Activated B cell treated with CpG ODN at 0.5 μM for 24 hours (primary cell): Measurements from ENCODE around the gene GTF3C1. TPM values are rescaled to one million over a fixed set of nuclear protein-coding genes. Genes with fewer than 3 reads are reported as not detected.

Experiments
- ATAC-seq: fragments of 200-7000 bp; cut with Tn5 transposase; one replicate; pipeline ENCODE4 v1.10.0; 2021; ENCODE audit warnings: low read depth, mild to moderate bottlenecking, moderate library complexity
- CTCF ChIA-PET: fragments of 350-600 bp; sonication (Branson Sonifier 250); formaldehyde crosslinking; loops from one replicate; lab custom pipeline; 2021; ENCODE audit warnings: antibody characterized with exemption; lab: Charles Lee
- POLR2A ChIA-PET: fragments of 350-600 bp; sonication (Branson Sonifier 250); formaldehyde crosslinking; loops from one replicate; lab custom pipeline; 2021; ENCODE audit warnings: antibody characterized with exemption; lab: Charles Lee
- DNase-seq: peaks from one replicate; pipeline ENCODE4 v3.0.0; 2022
- H3K27ac Mint-ChIP-seq: one replicate; pipeline ENCODE4 v1.8.0; 2020; ENCODE audit warnings: mixed read lengths
- H3K27me3 Mint-ChIP-seq: one replicate; pipeline ENCODE4 v1.8.0; 2021; ENCODE audit warnings: mixed read lengths
- H3K36me3 Mint-ChIP-seq: one replicate; pipeline ENCODE4 v1.8.0; 2021; ENCODE audit warnings: low read depth, mixed read lengths
- H3K4me1 Mint-ChIP-seq: one replicate; pipeline ENCODE4 v1.8.0; 2021; ENCODE audit warnings: mixed read lengths
- H3K4me3 Mint-ChIP-seq: one replicate; pipeline ENCODE4 v1.8.0; 2020; ENCODE audit warnings: mild to moderate bottlenecking, mixed read lengths
- H3K9me3 Mint-ChIP-seq: one replicate; pipeline ENCODE4 v1.8.0; 2020; ENCODE audit warnings: mixed read lengths
- CTCF ChIP-seq: fragments of 200-600 bp; IDR thresholded peaks from one replicate; pipeline ENCODE4 v1.8.0; 2022; ENCODE audit warnings: antibody characterized with exemption, mild to moderate bottlenecking
- intact Hi-C: fragments of 100-400 bp; cut with micrococcal nuclease; formaldehyde crosslinking; loops from one replicate; pipeline ENCODE4 v1.15.1; 2024
- total RNA-seq: library from RNA; stranded (reverse); gene quantifications from 2 replicates; pipeline ENCODE4 v1.2.3, GENCODE V29; 2022

GTF3C1 gene
- total RNA-seq, 1 donor from 2014 or later = 52.3 TPM

GRCh38 chr16:27424772-27425498 is 124.8 kb downstream of the GTF3C1 start:
- Mint-ChIP-seq H3K4me1 (peaks cover 67% of the 10 kb centered on the region), H3K9me3 (peaks cover 12% of the 10 kb centered on the region)
- intact Hi-C loops = no loop called here

GRCh38 chr16:27421961-27422740 is 127.6 kb downstream of the GTF3C1 start:
- ChIA-PET POLR2A (interaction anchor here (0.9 to 3.4 kb wide), 6 partner anchors 12 to 54 kb away, joined by 3 to 29 read pairs (median 4); no protein-coding TSS in a partner anchor), CTCF (interaction anchor here (1.2 to 1.4 kb wide), 2 partner anchors 54 kb away, joined by 4 read pairs; no protein-coding TSS in a partner anchor)
- DNase-seq (no peak), ATAC-seq (no peak)
- no peaks in the 10 kb centered on the region for H3K27me3 Mint-ChIP-seq
- peaks cover 46% of the 10 kb centered on the region for H3K4me1 Mint-ChIP-seq
- H3K36me3 Mint-ChIP-seq = peaks cover 85% of the 10 kb centered on the region
- peaks cover 12% of the 10 kb centered on the region for H3K9me3 Mint-ChIP-seq
- intact Hi-C loops = no loop called here
- H3K27ac Mint-ChIP-seq = no peak overlapping the region
- no peak overlapping the region for H3K4me3 Mint-ChIP-seq
- TF ChIP-seq CTCF = no peak

More at GRCh38 chr16:27424772-27425498, 124.8 kb downstream of the GTF3C1 start:
- H3K27me3 Mint-ChIP-seq = no peaks in the 10 kb centered on the region
- H3K36me3 Mint-ChIP-seq = peaks cover 77% of the 10 kb centered on the region
- DNase-seq (peak; percentile 15), ATAC-seq (no peak)
- ChIA-PET POLR2A (interaction anchor here (0.7 to 11.7 kb wide), 4 partner anchors 22 to 59 kb away, joined by 3 to 360 read pairs (median 26); partner anchors contain the start of gene IL21R), CTCF (interaction anchor here (1.4 to 3.3 kb wide), 2 partner anchors 57 to 246 kb away, joined by 3 to 9 read pairs; no protein-coding TSS in a partner anchor)
- no peak overlapping the region for H3K4me3 Mint-ChIP-seq
- peak overlapping the region; percentile 88 for H3K27ac Mint-ChIP-seq
- no peak for TF ChIP-seq CTCF

- no peak for TF ChIP-seq CTCF
- Mint-ChIP-seq H3K27ac (no peak overlapping the region), H3K4me3 (no peak overlapping the region), H3K36me3 (peaks cover 83% of the 10 kb centered on the region), H3K27me3 (no peaks in the 10 kb centered on the region), H3K9me3 (peaks cover 10% of the 10 kb centered on the region), H3K4me1 (peaks cover 50% of the 10 kb centered on the region)
- DNase-seq (no peak), ATAC-seq (no peak)
- POLR2A ChIA-PET = interaction anchor here (0.6 to 1.2 kb wide), 3 partner anchors 10 to 143 kb away, joined by 3 to 4 read pairs (median 3); no protein-coding TSS in a partner anchor
- CTCF ChIA-PET = no interaction called here
- intact Hi-C loops = no loop called here
These were observed 132.6 kb downstream of the GTF3C1 start for GRCh38 chr16:27417047-27417671.

GRCh38 chr16:27414788-27415431 is 134.8 kb downstream of the GTF3C1 start:
- Mint-ChIP-seq H3K9me3 (peaks cover 4% of the 10 kb centered on the region), H3K4me3 (no peak overlapping the region), H3K27me3 (no peaks in the 10 kb centered on the region), H3K36me3 (peaks cover 84% of the 10 kb centered on the region), H3K4me1 (peaks cover 62% of the 10 kb centered on the region), H3K27ac (peak overlapping the region; percentile 6)
- intact Hi-C loops = no loop called here
- TF ChIP-seq CTCF = no peak
- no peak for ATAC-seq
- DNase-seq = no peak
- POLR2A ChIA-PET = no interaction called here
- CTCF ChIA-PET = no interaction called here
